Activated effector memory CD4-positive, alpha-beta T cell treated with anti-CD3 and anti-CD28 coated beads, Interleukin-2, amount 50 U/mL, for 16 hours (primary cell): ENCODE data around the gene GUSB.

Source experiments
- DNase-seq: peaks from one replicate; pipeline ENCODE4 v3.0.0-alpha.2; 2020

Gene GUSB

DNA sequence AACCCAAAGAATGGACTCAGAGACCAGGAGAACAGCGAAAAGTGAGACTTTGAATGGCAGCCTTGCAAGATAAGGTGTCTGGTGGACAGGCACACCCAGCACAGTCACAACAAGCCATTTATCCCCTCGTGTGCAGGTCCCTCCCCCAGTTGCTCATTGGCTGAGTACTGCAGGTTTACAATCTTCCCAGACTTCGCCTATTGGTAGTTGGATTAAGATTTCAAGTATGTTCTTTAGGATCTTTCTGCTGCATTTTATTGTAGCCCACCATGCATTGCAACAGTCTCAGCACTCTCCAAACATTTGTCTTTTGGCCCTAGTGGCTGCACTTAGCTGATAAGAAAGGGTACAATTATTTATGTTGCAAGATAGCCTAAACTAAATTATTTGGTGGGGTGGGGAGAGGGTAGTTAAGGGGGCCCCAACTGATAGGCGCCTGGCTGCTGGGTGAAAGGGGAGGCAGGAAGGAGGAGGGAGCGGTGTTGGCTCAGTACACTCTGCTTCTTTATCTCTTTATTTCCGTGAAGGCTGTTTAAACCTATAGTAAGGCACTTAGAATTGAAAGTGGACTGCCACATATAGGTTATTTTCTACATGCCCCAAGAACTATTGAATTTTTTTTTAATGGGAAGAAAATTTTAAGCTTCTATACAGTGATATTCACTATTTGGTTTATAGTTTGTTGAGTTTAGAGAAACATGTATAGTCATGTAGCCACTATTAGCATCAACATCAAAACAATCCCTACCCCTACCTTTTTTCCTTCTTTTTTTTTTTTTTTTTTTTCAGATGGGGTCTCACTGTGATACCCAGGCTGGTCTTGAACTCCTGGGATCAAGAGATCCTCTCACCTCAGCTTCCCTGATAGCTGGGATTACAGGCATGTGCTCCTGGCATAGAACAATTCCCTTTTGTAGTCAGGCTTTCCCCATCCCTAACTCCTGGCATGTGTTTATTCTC is 54.2 kb downstream of the GUSB start:
- DNase-seq: no peak

- DNase-seq: no peak
These were observed 55.4 kb downstream of the GUSB start for GRCh38 chr7:65926588-65926987.

- DNase-seq: no peak
These were observed 57.0 kb downstream of the GUSB start for GRCh38 chr7:65925040-65925439.

- no peak for DNase-seq
These were observed 57.8 kb downstream of the GUSB start for GRCh38 chr7:65924193-65924592.

- no peak for DNase-seq
These were observed 58.7 kb downstream of the GUSB start for GRCh38 chr7:65923316-65923715.

GRCh38 chr7:65915921-65916657 is 65.9 kb downstream of the GUSB start:
- DNase-seq: no peak

DNA sequence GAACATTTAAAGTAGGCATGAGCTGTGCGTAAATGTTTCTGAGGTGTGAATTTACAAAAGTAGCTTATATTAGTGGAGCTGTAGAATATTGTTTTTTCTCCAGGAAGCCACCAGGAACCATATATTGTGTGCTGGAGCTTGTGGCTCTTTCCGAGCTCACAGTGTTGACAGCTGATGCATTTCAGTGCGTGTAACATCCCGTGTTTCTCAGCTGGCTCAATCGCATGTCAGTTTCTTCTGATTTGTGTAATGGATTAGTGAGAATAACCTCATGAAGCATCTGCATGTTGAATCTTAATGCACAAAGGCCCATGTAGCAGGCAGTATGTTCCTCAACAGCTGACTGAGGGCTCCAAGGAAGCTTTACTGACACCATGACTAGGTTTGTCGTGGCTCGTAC is 69.8 kb downstream of the GUSB start:
- no peak for DNase-seq
